GM12878 (cell line): ENCODE results near the gene TPRN. TPM values are rescaled to one million over a fixed set of nuclear protein-coding genes. Genes with fewer than 3 reads are reported as not detected.

Experiments
- ATF7 ChIP-seq: fragments of 450-650 bp; IDR thresholded peaks from 2 replicates; pipeline ENCODE4 v1.6.1; 2016; ENCODE audit warnings: low read depth, mild to moderate bottlenecking
- CEBPZ ChIP-seq: fragments of 150-350 bp; IDR thresholded peaks from 2 replicates; pipeline ENCODE4 v1.6.1; 2016; ENCODE audit warnings: low read depth, low read length
- FOXM1 ChIP-seq: IDR thresholded peaks from 2 replicates; pipeline ENCODE4 v1.6.1; 2012; ENCODE audit warnings: low read depth, mild to moderate bottlenecking, inconsistent platforms, low read length, moderate library complexity
- HDAC6 ChIP-seq: fragments of 200-600 bp; sonication (generic); IDR thresholded peaks from one replicate; pipeline ENCODE4 v1.8.0; 2017; ENCODE audit warnings: antibody characterized with exemption; ENCODE audit not compliant: unreplicated experiment
- NFXL1 ChIP-seq: fragments of 450-650 bp; IDR thresholded peaks from 2 replicates; pipeline ENCODE4 v1.6.1; 2017; ENCODE audit warnings: antibody characterized with exemption, mild to moderate bottlenecking, borderline replicate concordance
- NR2C1 ChIP-seq: fragments of 450-650 bp; IDR thresholded peaks from 2 replicates; pipeline ENCODE4 v1.6.1; 2017; ENCODE audit warnings: antibody characterized with exemption, mild to moderate bottlenecking, moderate library complexity
- RELA ChIP-seq: fragments of 450-650 bp; IDR thresholded peaks from 2 replicates; pipeline ENCODE4 v1.8.0; 2014; ENCODE audit warnings: borderline replicate concordance; ENCODE audit not compliant: partially characterized antibody
- SIX5 ChIP-seq: IDR thresholded peaks from 2 replicates; pipeline ENCODE4 v1.6.1; 2011; ENCODE audit warnings: mild to moderate bottlenecking, low read depth, low read length, moderate library complexity; ENCODE audit not compliant: severe bottlenecking
- SKIL ChIP-seq: fragments of 450-650 bp; IDR thresholded peaks from 2 replicates; pipeline ENCODE4 v1.6.1; 2017; ENCODE audit warnings: mild to moderate bottlenecking, low read depth, inconsistent platforms; ENCODE audit not compliant: poor library complexity, severe bottlenecking
- ZBTB4 ChIP-seq: fragments of 450-650 bp; formaldehyde crosslinking; IDR thresholded peaks from 2 replicates; pipeline ENCODE4 v1.4.0; 2022; ENCODE audit warnings: mild to moderate bottlenecking, moderate library complexity
- ZNF687 ChIP-seq: fragments of 450-650 bp; IDR thresholded peaks from 2 replicates; pipeline ENCODE4 v1.6.1; 2017; ENCODE audit warnings: mild to moderate bottlenecking, moderate library complexity
- polyA plus RNA-seq, 11 experiments: library from polyadenylated mRNA; depleted of rRNA in 4 of 11; unstranded in 6 of 11; stranded (reverse) in 5 of 11; fragments of >200 nt; fragmentation: Nextera tagmentation in 4 of 11; fragmentation: Illumina TruSeq in 1 of 11; extraction: Ambion mirVana in 4 of 11; extraction: Trizol in 1 of 11; gene quantifications; 1 replicate in 1 of 11; 2 replicates in 10 of 11; pipeline versions ENCODE4 v1.2.1 to v1.2.3, GENCODE V29; 2011 to 2016; ENCODE audit warnings: inconsistent platforms in 2 of 11, missing spikeins in 2 of 11, low read depth in 1 of 11
- total RNA-seq, 4 experiments: library from RNA; depleted of rRNA in 3 of 4; stranded (reverse); fragments of >200 nt in 3 of 4; fragmentation: Illumina TruSeq in 1 of 4; extraction: Trizol in 1 of 4; gene quantifications; 2 replicates each; pipeline versions ENCODE4 v1.2.1 to v1.2.3, GENCODE V29; 2013 to 2021

The TPRN gene
- total and polyA plus RNA-seq, 10 of the 15 experiments (the other 5 are each of a cell fraction or from before 2014, with no cell fraction given) = 0.18 to 19.5 (median 3.1) TPM

- no peak for TF ChIP-seq CEBPZ
- no peak for TF ChIP-seq ATF7
- TF ChIP-seq HDAC6 = no peak
- no peak for TF ChIP-seq SIX5
- TF ChIP-seq ZBTB4 (CRISPR knock-in tag) = no peak
- no peak for TF ChIP-seq RELA
- TF ChIP-seq NR2C1 = no peak
- no peak for TF ChIP-seq ZNF687
- TF ChIP-seq SKIL = no peak
- TF ChIP-seq FOXM1 = no peak
- TF ChIP-seq NFXL1 = no peak
Measured at GRCh38 chr9:137206602-137207001, 6.1 kb upstream of the TPRN start (continued).
